SU-DHL-6 (cell line): ENCODE results near the gene CACNA1C.

ENCODE experiments used
- EZH2phosphoT487 ChIP-seq: fragments of 200-600 bp; sonication (generic), shearing (Covaris generic); conservative IDR thresholded peaks from 2 replicates; pipeline ENCODE4 v1.6.1; 2018; ENCODE audit warnings: mild to moderate bottlenecking, antibody characterized with exemption, low read length, moderate library complexity, mixed read lengths
- TF ChIP-seq, protein P1 (sequence below): fragments of 200-600 bp; sonication (generic); IDR thresholded peaks from one replicate; pipeline ENCODE4 v1.5.1; 2017; ENCODE audit warnings: antibody characterized with exemption, mild to moderate bottlenecking, low read length, moderate library complexity; ENCODE audit not compliant: insufficient read depth, poor library complexity, severe bottlenecking

DNA sequence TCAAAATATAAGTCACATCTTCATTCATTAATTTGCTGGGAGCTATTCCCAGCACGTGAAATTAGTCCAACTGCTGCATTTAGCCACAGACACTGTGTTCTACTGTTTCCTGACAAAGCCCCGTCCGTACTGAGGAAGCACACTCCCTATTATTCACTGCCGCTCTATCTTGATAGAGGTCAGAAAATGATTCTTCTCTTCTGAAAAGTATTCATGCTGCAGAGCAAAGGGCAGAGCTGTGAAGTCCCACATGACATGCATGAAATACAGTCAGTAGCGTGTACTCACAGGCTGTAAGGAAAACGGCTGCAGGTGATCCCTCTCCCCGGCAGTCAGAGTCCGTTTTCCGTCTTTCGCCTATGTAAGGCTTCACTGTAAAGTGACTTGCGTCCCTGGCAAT is 439.4 kb downstream of the CACNA1C start:
- TF ChIP-seq, protein P1, sequence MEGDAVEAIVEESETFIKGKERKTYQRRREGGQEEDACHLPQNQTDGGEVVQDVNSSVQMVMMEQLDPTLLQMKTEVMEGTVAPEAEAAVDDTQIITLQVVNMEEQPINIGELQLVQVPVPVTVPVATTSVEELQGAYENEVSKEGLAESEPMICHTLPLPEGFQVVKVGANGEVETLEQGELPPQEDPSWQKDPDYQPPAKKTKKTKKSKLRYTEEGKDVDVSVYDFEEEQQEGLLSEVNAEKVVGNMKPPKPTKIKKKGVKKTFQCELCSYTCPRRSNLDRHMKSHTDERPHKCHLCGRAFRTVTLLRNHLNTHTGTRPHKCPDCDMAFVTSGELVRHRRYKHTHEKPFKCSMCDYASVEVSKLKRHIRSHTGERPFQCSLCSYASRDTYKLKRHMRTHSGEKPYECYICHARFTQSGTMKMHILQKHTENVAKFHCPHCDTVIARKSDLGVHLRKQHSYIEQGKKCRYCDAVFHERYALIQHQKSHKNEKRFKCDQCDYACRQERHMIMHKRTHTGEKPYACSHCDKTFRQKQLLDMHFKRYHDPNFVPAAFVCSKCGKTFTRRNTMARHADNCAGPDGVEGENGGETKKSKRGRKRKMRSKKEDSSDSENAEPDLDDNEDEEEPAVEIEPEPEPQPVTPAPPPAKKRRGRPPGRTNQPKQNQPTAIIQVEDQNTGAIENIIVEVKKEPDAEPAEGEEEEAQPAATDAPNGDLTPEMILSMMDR: no peak
- TF ChIP-seq EZH2phosphoT487: no peak
